Pancreas (tissue), 10 donors: ENCODE data around the gene PSMD12. TPM values are rescaled to one million over a fixed set of nuclear protein-coding genes. Genes with fewer than 3 reads are reported as not detected.
"Not testable (repeated sequence)": the region's sequence is repeated elsewhere in the genome, so short reads cannot be mapped to it uniquely, and the experiment has no call there.

ENCODE experiments used
- ATAC-seq, 4 donors: fragments of 200-7000 bp; cut with Tn5 transposase; one replicate each; pipeline versions ENCODE4 v1.8.0 to v1.9.1; 2020; ENCODE audit warnings: mild to moderate bottlenecking in 4 of 4, moderate library complexity in 4 of 4
- DNase-seq, 6 donors: peaks; one replicate each; pipeline ENCODE4 v3.0.0-alpha.2; 2020
- FAIRE-seq: peaks from 2 replicates; lab custom pipeline; 2012; peaks lifted over from hg19 to GRCh38; lab: Jason Lieb, UNC
- H3K27ac ChIP-seq, 4 donors: fragments of 200-600 bp; sonication (generic); 1 replicate in 3 of 4; 2 replicates in 1 of 4; pipeline versions ENCODE4 v1.5.0 to v1.8.0; 2020
- H3K27me3 ChIP-seq, 4 donors: fragments of 200-600 bp; one replicate each; pipeline ENCODE4 v1.8.0; 2021
- H3K36me3 ChIP-seq, 3 donors: fragments of 200-600 bp; sonication (generic) in 1 of 3; one replicate each; pipeline versions ENCODE4 v1.5.0 to v1.8.0; 2020 to 2021
- H3K4me1 ChIP-seq, 3 donors: fragments of 200-600 bp; one replicate each; pipeline ENCODE4 v1.8.0; 2021
- H3K4me3 ChIP-seq, 4 donors: fragments of 200-600 bp; sonication (generic) in 2 of 4; one replicate each; pipeline versions ENCODE4 v1.5.0 to v1.8.0; 2020 to 2021
- H3K9me3 ChIP-seq, 4 donors: fragments of 200-600 bp; one replicate each; pipeline ENCODE4 v1.8.0; 2021
- WGBS, 2 donors: extraction: QIAGEN DNeasy Blood & Tissue Kit; methylation state at CpG; one replicate each; pipeline ENCODE4 v1.1.7; 2013; 5-methylcytosine and 5-hydroxymethylcytosine counted together
- intact Hi-C, 3 donors: fragments of 100-400 bp; cut with DNase I; formaldehyde crosslinking; loops; one replicate each; pipeline versions ENCODE4 v1.11.1 to v1.14.2; 2022
- polyA plus RNA-seq, 2 donors: library from polyadenylated mRNA; stranded (reverse); fragments of 200-250 nt; gene quantifications; one replicate each; pipeline ENCODE4 v1.2.3, GENCODE V29; 2013
- total RNA-seq, 6 donors: library from RNA; stranded (reverse); fragmentation: NEBNext Ultra II Directional in 4 of 6; extraction: Animal tissue kit (Norgen Biotek cat#: 25700) in 4 of 6; gene quantifications; one replicate each; pipeline versions ENCODE4 v1.2.1 to v1.2.4, GENCODE V29; 2021 to 2023
- TF ChIP-seq, protein P1 (sequence below), 4 donors: fragments of 200-600 bp; sonication (generic) in 3 of 4; IDR thresholded peaks; one replicate each; pipeline versions ENCODE4 v1.5.0 to v1.8.0; 2021; ENCODE audit warnings: antibody characterized with exemption in 4 of 4
- donor health status: healthy with polysubstance abuse.
- donor health status: DM: no; HTN: no; CAD: no; lungs with moderate emphysema.
- donor health status: DM: no; HTN: no; CAD: no.
- donor health status: control.
- donor health status: control.
- donor health status: Bipolar disorder and iron deficiency.
- donor health status: DM: yes; HTN: yes; CAD: no.
- donor health status: DM: no; HTN: no; CAD: no.
- donor health status: DM: no; HTN: no; CAD: no.
- donor health status: DM: yes; HTN: yes; CAD: no.

The PSMD12 gene
- total and polyA plus RNA-seq, 8 donors, result 10.5 to 27.6 (median 21.1) TPM

DNA sequence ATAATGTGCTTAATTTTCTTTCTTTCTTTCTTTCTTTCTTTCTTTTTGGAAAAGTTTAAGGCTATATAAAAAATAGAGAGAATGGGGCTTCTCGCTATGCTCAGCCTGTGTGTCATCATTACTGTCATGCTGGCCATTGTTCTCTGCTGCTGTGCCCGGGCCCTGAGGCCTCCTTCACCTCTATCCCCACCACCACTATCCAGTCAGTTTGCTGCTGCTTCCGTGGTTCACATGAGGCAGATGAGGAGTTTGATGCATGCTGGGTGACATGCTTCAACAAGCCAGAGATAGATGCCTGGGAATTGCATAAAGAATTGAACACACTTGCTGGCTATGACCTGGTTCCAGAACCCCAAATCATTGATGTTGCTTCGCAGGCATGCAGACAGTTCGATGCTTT is 47.0 kb upstream of the PSMD12 start:
- FAIRE-seq (no peak), ATAC-seq (no peak), DNase-seq (no peak)
- Histone ChIP-seq H3K4me1 (peaks cover 0 to 4% (median 0%) of the 10 kb centered on the region in 3 donors), H3K9me3 (no peaks in the 10 kb centered on the region), H3K36me3 (no peaks in the 10 kb centered on the region), H3K27me3 (no peaks in the 10 kb centered on the region), H3K4me3 (no peak overlapping the region), H3K27ac (no peak overlapping the region)
- intact Hi-C loops, result no loop called here
- TF ChIP-seq, protein P1, sequence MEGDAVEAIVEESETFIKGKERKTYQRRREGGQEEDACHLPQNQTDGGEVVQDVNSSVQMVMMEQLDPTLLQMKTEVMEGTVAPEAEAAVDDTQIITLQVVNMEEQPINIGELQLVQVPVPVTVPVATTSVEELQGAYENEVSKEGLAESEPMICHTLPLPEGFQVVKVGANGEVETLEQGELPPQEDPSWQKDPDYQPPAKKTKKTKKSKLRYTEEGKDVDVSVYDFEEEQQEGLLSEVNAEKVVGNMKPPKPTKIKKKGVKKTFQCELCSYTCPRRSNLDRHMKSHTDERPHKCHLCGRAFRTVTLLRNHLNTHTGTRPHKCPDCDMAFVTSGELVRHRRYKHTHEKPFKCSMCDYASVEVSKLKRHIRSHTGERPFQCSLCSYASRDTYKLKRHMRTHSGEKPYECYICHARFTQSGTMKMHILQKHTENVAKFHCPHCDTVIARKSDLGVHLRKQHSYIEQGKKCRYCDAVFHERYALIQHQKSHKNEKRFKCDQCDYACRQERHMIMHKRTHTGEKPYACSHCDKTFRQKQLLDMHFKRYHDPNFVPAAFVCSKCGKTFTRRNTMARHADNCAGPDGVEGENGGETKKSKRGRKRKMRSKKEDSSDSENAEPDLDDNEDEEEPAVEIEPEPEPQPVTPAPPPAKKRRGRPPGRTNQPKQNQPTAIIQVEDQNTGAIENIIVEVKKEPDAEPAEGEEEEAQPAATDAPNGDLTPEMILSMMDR (IDR thresholded peaks at IDR 0.05), result no peak
- WGBS, 2 donors, result 93 to 96% methylated on average over 5 of the region's 5 CpGs

DNA sequence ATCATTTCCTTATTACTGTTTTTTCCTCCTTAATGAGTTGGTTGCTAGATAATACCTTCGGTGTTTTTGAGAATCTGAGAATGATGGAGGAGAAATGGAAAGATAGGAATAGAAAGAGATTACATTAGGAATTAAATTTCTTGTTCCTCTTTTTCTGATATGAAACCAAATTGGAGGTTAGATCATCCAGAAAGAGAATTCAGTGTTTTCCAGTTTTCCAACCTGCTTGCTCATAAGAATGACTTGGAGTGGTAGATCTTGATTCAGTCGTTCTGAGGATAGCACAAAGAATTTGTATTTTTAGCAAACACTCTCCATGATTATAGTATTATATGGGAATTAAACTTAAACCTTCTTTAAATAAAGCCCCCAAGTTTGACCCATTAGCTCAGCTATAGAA is 46.6 kb upstream of the PSMD12 start:
- no peak for ATAC-seq
- WGBS, 2 donors, result 54 to 59% methylated on average over 2 of the region's 2 CpGs
- H3K27ac ChIP-seq, result no peak overlapping the region

DNA sequence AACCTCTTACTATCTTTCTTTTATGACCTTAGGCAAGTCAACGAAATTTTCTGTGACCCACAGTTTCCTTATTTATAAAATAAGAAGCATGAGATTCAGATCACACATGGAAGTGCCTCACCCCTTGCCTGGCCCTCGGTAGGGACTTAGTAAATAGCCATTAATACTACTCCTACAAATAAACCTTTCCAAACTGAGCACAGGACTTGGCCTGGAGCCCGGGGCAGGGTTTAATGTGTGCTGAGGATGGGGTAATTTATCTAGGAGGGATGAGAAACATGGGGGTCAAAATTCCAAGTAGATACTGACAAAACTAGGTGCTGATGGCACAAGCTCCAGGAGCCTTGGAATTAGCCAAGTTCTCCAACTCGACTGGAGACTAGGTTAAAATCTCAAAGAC is 45.7 kb upstream of the PSMD12 start:
- no peak for ATAC-seq
- H3K27ac ChIP-seq, result no peak overlapping the region
- WGBS, 2 donors, result 39% methylated on average over 4 of the region's 4 CpGs

More for the DNA sequence above, 46.6 kb upstream of the PSMD12 start:
- H3K36me3 ChIP-seq, result no peaks in the 10 kb centered on the region
- no peak for FAIRE-seq
- H3K4me1 ChIP-seq, result peaks cover 0 to 3% (median 0%) of the 10 kb centered on the region in 3 donors
- H3K4me3 ChIP-seq, result no peak overlapping the region
- intact Hi-C loops, result no loop called here
- TF ChIP-seq, protein P1 (IDR thresholded peaks at IDR 0.05), result no peak
- no peaks in the 10 kb centered on the region for H3K9me3 ChIP-seq
- no peak for DNase-seq
- H3K27me3 ChIP-seq, result no peaks in the 10 kb centered on the region

DNA sequence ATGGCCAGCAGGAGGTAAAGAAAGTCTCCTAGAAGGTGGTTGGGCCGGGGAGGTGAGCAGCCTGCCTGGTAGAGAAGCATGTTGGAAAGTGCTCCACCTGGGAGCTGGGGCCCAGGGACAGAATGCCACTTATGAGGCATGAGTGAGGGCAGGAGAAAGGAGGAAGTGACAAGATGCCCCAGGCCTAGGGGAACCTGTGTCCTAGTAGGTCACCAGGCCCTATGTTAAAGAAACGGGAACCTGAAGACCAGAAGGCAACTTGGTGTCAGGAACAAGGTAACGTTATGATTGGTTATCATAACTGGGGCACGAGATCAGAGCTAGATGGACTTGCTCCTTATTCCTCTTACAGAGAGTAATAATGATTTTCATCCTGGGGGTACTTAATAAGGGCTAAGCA is 45.0 kb upstream of the PSMD12 start:
- Histone ChIP-seq H3K36me3 (no peaks in the 10 kb centered on the region), H3K4me3 (no peak overlapping the region), H3K4me1 (no peaks in the 10 kb centered on the region), H3K27ac (no peak overlapping the region), H3K9me3 (no peaks in the 10 kb centered on the region), H3K27me3 (no peaks in the 10 kb centered on the region)
- intact Hi-C loops, result no loop called here
- no peak for FAIRE-seq
- no peak for DNase-seq
- TF ChIP-seq, protein P1 (IDR thresholded peaks at IDR 0.05), result no peak
- peak in 1 of 4 donors; percentile 16 for ATAC-seq
- 91 to 93% methylated on average over 4 of the region's 4 CpGs for WGBS, 2 donors

More for the DNA sequence above, 45.7 kb upstream of the PSMD12 start:
- intact Hi-C loops, result no loop called here
- Histone ChIP-seq H3K9me3 (no peaks in the 10 kb centered on the region), H3K36me3 (no peaks in the 10 kb centered on the region), H3K4me1 (no peaks in the 10 kb centered on the region), H3K4me3 (no peak overlapping the region), H3K27me3 (no peaks in the 10 kb centered on the region)
- no peak for FAIRE-seq
- TF ChIP-seq, protein P1 (IDR thresholded peaks at IDR 0.05), result no peak
- no peak for DNase-seq

DNA sequence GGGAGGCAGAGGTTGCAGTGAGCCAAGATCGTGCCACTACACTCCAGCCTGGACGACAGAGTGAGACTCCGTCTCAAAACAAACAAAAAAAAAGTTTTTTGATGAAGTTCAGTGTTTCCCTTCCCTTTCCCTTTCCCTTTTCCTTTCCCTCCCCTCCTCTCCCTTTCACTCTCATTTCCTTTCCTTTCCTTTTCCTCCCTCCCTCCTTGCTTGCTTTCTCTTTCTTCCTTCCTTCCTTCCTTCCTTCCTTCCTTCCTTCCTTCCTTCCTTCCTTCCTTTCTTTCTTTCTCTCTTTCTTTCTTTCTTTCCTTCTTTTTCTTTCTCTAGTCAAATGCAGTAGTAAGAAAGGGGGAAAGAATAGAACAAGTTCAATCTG is 42.1 kb upstream of the PSMD12 start:
- H3K4me3 ChIP-seq, H3K27ac ChIP-seq, H3K36me3 ChIP-seq, DNase-seq, H3K27me3 ChIP-seq, H3K9me3 ChIP-seq, intact Hi-C loops, ATAC-seq, H3K4me1 ChIP-seq, FAIRE-seq: not testable (repeated sequence)
- WGBS, 2 donors, result 63 to 74% methylated on average over 3 of the region's 3 CpGs
